ENCODE measurements around the gene PIEZO1.
"Not testable (repeated sequence)": the region's sequence is repeated elsewhere in the genome, so short reads cannot be mapped to it uniquely, and the experiment has no call there.

Gene PIEZO1, protein sequence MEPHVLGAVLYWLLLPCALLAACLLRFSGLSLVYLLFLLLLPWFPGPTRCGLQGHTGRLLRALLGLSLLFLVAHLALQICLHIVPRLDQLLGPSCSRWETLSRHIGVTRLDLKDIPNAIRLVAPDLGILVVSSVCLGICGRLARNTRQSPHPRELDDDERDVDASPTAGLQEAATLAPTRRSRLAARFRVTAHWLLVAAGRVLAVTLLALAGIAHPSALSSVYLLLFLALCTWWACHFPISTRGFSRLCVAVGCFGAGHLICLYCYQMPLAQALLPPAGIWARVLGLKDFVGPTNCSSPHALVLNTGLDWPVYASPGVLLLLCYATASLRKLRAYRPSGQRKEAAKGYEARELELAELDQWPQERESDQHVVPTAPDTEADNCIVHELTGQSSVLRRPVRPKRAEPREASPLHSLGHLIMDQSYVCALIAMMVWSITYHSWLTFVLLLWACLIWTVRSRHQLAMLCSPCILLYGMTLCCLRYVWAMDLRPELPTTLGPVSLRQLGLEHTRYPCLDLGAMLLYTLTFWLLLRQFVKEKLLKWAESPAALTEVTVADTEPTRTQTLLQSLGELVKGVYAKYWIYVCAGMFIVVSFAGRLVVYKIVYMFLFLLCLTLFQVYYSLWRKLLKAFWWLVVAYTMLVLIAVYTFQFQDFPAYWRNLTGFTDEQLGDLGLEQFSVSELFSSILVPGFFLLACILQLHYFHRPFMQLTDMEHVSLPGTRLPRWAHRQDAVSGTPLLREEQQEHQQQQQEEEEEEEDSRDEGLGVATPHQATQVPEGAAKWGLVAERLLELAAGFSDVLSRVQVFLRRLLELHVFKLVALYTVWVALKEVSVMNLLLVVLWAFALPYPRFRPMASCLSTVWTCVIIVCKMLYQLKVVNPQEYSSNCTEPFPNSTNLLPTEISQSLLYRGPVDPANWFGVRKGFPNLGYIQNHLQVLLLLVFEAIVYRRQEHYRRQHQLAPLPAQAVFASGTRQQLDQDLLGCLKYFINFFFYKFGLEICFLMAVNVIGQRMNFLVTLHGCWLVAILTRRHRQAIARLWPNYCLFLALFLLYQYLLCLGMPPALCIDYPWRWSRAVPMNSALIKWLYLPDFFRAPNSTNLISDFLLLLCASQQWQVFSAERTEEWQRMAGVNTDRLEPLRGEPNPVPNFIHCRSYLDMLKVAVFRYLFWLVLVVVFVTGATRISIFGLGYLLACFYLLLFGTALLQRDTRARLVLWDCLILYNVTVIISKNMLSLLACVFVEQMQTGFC (N-terminal part only)

DNA sequence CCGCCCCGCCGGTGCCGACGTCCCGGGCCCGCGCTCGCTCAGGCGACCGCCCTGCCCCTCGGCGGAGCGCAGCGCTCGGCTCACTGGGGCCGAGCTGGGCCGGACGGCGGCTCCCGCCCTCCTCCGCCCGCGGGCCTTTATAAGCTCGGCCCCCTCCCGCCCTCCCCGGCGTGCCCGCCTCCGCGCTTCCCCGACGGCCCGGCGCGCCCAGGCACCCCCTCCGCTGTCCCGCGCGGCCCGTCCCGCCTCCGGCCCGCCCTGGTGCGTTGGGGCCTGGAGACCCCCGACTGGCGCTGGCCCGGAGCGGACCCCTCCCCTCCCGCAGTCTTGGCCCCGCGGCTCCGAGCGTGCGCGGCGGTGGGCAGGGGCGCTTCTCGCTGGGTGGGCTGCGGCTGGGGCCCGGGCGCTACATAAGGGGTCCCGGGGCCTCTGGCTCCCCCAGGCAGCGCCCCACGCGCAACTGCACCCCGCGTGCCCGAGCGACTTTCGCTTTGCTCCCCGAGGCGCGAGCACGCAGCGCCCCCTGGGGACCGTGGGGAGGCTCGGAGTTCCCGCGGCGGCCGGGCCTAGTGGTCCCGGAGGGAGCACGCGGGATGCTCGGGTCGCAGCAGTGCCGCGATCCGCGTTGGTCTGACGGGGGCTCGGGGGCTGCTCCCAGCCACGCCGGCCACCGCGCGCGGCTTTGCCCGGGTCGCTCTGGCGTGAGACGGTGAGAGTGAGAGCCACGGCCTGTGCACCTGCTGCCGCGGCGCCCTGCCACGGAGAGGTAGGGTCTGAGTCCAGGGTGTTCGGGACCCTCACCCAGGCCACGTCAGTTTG lies at the start of gene PIEZO1:
Gene PIEZO1 (minus strand): TSS at position 115 of the 819 bp plus-strand sequence. CDS start 256 bp downstream, outside the sequence.
- peak; percentile 79 for DNase-seq

DNA sequence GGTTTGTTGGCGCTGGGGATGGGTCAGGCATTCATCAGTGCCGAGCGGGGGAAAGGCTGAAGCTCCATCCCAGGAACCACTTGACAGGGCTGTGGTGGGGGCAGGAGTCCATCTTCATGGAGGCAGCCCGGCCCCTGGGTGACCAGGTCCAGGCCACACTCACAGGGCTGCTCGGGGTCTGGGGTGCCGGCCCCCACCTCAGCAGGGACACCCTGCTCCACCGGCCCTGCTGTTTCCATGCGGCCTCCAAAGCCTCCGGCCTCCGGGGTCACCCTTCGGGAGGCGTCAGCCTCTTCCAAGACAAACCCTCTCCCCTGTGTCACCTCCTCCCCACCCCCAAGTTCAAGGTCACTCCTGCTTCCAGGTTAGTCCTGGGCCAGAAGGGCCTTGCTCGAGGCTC lies 49.6 kb upstream of the PIEZO1 start:
- DNase-seq, result no peak

DNA sequence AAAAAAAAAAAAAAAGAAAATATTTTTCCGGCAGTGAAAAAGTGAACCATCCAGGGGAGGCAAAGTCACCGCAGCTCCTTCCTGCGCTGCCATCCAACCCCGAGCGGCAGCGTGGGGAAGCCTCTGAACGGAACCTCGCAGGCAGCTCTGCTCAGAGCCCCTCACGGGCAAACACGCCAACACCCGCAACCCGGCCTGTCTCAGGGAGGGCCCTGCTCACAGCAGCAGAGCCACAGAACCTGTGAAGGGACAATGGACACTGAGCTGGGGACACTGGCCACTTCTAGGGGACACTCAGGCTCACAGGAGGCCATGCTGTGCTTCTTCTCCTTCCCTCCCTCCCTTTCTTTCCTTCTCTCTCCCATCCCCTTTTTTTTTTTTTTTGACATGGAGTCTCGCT lies 48.1 kb upstream of the PIEZO1 start:
- DNase-seq, result no peak

DNA sequence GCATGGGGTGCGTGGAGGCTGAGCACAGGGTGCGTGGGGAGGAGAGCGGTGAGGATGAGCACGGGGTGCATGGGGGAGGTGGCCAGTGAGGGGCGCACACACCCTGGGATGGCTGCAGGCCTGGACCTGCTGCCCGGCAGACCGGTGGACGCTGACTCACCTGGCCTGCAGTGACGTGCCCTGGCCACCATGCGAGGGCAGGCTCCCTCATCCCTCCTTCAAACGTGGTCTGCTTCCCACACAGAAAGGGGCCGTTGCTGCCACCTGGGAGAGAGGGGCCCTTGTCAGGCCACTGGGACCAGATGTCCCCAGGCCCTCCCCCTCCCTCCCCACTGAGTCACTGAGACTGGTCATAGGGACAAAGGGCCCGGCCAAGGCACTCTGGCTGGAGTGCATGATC lies 46.8 kb upstream of the PIEZO1 start:
- no peak for DNase-seq

DNA sequence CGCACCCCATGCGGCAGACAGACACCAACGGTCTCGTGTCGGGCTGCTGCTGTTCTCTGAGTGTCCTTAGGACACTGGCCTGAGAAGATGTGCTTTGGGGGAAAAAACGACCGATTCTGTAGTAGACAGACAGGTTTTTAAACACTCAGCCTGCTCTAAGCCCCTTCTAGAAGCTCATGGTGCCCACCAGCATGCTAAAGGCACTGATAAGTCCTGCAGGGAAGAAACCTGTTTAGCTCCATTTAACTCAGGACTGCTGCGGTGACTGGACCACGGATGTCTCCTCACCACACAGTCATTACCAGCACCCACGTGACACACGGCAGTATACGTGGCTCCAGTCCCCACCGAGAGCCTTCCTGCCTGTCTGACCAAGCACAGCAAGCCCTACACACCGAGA lies 45.8 kb upstream of the PIEZO1 start:
- DNase-seq, result no peak

DNA sequence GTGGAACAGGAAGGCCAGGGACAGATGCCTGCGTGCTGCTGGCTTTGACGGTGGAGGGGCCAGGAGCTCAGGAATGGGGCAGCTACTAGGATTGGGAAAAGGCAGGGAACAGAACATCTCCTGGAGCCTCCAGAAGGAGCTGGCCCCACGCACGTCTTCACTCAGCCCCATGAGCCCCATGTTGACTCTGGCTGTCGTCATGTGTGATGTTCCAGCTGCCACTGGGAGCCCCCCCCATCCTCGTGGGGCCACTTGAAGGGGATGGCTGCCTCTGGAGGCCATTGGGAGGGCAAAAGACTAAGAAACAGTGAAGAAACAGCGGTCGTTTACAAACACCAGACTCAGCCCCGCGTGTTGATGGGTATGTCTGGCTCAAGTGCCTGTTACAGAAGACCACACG lies 45.2 kb upstream of the PIEZO1 start:
- DNase-seq, result no peak

DNA sequence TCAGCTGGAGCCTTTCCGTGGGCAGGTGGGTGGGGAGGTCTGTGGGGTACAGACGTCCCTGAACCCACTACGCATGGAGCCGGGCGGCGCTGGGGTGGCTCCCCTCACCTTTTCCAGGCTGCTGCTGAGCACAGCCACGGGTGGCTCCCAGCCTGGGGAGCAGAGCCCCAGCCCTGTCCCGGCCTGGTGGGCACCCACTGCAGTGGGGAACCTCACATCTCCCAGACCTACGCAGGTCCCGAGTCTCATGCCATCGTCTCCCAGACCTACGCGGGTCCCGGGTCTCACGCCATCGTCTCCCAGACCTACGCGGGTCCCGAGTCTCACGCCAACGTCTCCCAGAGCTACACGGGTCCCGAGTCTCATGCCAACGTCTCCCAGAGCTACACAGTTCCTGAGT lies 43.7 kb upstream of the PIEZO1 start:
- DNase-seq, result no peak

DNA sequence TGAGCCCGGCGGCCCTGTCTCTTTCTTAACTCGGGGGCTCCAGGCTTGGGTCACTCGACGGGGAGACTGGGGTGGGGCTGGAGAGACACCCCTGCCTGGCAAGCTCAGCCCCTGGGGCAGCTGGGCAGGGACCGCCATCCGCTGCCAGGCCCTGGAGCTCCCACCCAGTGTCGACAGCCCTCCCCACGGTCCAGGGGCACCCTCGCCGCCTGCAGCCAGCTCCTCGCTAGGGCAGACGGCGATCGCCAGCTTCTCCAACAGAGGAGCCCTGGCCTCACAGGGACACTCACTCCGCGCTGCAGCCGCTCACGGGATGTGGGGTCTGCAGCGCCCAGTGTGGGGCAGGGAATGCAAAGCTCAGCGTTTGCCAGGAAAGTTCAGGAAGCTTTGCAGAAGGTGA lies 42.7 kb upstream of the PIEZO1 start:
- DNase-seq, result no peak

DNA sequence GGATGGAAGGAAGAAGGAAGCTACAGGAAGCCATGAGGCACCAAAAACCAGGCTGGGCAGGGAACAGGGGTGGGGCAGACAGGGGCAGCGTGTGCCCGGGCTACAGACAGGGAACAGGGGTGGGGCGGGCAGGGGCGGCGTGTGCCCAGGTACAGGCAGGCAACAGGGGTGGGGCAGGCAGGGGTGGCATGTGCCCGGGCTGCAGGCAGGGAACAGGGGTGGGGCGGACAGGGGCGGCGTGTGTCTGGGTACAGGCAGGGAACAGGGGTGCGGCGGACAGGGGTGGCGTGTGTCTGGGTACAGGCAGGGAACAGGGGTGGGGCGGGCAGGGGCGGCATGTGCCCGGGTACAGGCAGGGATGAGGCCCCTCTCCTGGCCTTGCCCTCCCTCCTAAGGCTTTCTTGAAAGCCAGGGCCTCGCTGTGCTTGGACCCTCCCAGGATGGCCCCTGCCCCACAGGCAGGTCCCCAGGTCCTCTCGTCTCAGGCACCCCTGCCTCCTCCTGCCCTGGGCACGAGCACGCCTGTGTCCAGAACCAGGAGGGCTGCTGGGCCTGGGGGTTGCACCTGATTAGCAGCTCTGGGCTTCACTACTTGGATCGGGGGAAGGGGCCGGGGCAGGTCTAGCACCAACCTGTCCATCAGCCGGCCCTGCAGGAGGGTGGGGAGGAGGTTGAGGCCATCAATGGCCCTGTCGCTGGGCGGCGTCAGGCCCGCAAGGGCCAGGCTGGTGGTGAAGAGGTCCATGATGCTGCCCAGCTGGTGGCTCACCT lies 41.2 kb upstream of the PIEZO1 start:
- no peak for DNase-seq

DNA sequence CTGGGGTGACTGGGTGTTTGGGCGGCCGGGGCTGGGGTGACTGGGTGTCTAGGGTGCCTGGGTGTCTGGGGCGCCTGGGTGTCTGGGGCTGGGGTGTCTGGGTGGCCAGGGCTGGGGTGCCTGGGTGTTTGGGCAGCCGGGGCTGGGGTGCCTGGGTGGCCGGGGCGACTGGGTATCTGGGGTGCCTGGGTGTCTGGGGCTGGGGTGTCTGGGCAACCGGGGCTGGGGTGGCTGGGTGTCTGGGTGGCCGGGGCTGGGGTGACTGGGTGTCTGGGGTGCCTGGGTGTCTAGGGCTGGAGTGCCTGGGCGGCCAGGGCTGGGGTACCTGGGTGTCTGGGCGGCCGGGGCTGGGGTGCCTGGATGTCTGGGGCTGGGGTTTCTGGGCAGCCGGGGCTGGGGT lies 40.1 kb upstream of the PIEZO1 start:
- no peak for DNase-seq

DNA sequence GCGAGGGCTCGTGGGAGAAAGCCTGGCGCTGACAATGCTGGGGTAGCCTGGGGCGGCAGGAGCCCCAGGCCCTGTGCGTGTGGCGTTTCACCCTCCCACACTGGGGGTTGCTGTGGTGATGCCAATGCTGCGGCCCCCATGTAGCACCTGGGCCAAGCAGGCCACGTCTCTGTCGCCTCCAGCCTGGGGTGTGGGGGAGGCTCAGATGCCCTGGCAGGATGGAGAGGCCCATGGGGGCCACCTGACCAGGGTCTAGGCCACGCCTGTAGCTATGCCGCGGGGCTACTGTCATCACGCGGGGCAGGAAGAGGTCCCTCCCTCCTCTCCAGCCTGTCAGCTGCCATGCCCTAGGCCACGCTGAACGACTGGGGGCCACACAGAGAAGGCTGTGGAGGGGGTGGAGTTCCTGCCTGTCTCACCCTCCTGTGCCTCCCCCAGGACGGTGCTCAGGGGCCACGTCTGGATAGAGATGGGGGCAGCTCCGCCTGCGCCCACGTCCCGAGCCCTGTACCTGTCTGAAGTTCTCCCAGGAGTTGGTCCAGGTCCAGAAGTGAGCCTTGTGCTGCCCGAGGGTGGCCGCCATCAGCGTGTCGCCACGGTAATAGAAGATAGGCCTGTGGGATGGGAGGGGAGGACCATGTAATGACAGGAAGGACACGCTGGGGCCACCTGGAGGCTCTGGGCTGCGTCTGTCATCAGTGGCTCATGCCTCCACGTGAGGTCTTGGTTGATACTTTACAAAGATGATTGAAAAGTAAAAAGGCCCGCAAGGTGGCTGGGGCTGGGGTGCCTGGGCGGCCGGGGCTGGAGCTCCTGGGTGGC lies 39.4 kb upstream of the PIEZO1 start:
- DNase-seq, result no peak

DNA sequence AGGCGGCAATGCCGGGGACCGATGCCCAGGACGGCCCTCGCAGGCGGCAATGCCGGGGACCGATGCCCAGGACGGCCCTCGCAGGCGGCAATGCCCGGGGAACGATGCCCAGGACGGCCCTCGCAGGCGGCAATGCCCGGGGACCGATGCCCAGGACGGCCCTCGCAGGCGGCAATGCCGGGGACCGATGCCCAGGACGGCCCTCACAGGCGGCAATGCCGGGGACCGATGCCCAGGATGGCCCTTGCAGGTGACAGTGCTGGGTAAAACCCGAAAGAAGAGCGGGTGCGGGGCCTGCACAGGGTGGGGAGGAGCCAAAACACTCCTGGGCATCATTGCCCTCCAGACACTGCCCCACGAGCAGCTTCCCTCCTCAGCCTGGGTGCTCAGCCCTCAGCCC lies 38.6 kb upstream of the PIEZO1 start:
- DNase-seq, result not testable (repeated sequence)

DNA sequence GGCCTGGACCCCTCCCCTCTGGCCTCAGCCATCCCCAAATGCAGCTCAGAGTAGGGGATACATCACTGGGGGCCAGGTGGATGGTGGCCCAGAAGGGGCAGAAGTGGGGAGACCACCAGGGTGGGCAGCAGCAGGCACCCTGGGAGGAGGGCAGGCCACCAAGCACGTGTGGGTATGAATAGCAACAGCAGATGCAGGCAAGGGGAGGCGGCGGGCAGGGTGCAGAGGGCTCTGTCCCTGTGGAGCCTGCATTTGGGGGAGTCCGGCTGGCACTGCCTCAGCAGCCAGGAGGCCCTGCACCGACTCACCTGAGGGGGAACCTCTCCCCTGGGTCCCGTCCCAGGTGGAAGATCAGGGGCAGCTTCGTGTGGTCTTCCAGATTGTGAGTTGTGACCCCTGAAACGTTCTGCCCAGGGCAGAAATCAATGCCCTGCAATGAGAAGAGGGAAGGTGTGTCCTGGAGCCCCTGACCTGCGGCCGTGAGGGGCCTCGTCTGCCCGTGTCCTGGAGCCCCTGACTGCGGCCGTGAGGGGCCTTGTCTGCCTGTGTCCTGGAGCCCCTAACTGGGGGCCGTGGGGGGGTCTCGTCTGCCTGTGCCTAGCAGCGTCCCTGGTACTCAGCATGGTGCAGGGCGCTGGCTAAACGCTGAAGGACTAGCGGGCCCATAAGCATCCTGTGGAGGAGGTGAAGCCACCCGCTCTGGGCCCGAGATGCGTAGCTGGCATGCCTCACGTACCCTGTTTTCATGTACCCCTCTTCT lies 37.4 kb upstream of the PIEZO1 start:
- no peak for DNase-seq

DNA sequence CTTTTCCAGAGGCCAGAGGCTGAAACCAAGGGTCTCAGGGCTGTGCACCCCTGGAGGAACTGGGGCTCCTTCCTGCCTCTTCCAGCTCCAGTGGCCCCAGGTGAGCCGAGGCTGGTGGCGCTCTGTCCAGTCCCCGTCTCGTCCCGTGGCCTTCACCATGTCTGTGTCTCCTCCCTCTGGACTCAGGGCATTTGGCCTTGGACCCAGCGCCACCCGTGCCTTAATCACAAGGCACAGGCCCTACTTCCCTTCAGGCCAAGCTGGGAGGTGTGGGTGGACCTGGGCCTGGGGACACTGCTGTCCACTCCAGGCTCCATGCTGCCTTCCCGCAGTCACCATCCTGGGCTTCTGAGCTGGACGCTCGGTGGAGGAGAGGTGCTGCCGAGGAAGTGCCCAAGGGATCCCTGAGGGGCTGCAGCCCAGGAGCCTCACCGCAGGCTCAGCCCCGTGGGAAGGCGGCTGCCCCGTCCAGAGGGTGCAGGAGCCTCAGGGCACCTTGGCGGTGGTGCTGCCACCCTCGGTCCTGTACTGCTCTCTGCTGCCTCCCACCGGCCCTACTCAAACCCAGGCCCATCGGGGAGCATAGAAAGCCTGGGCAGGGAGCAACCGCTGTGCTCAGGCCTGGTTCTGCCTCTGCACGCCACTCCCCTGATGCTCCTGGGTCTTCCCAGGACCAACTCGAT lies 36.3 kb upstream of the PIEZO1 start:
- DNase-seq, result no peak

DNA sequence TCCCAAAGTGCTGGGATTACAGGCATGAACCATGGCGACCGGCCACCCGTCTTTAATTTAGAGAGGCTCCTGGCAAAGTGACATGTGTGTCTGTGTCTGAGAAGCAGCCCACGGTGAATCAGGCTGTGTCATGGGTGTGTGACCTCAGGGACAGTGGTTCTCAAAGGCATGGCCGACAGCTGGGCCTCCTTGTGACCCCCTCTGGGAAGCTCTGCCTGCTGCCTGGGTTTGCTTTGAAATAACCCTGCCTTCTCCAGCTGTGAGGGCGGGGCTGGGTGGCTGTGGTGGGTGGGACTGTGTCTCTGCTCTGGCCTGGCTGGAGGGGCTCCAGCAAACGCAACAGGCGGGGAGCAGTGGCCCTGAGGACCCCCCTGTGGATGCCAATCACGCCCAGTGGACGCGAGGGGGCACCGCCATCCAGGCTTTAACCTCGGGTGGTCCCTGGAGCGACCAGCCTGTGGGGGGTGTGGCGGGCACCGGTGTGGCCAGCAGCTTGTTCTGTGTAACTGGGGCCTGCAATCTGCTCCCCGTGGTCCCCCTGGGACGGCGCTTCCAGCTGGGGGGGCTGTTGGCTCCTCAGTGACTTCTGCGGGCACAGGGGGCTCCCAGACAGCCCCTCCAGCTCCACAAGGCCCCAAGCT lies 35.5 kb upstream of the PIEZO1 start:
- DNase-seq, result no peak

DNA sequence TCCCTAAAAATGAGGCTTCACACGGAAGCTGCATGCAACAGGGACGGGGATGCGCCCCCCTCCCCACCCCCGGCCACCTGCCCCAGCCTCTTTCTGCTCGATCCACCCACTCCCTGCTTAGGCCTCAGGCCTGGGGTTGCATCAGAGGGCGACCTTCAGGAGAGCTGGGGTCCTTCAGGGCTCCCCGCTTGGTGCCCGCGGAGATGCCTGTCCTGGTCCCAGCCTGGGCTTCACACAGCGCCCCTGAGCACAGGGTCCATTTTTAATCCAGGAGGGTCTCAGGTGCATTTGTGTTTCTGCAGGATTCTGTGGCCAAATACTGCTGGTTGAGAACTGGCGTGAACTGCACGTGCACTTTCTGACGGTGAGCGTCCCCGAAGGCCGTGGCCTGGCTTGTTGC lies 34.1 kb upstream of the PIEZO1 start:
- DNase-seq, result no peak

DNA sequence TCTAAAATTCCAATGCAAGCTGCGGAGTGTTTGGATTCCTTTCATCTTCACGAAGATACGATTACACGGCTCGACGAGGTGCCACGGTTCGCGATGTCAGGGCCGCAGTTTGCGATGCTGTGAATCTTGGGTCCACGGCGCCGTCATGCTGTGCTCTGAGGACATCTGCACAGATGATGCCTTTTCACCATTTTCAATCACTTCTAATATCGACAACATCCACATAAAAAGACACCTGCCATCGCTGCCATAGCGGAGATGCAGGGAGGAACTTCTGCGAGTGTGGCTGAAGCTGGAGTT lies 33.5 kb upstream of the PIEZO1 start:
- no peak for DNase-seq

DNA sequence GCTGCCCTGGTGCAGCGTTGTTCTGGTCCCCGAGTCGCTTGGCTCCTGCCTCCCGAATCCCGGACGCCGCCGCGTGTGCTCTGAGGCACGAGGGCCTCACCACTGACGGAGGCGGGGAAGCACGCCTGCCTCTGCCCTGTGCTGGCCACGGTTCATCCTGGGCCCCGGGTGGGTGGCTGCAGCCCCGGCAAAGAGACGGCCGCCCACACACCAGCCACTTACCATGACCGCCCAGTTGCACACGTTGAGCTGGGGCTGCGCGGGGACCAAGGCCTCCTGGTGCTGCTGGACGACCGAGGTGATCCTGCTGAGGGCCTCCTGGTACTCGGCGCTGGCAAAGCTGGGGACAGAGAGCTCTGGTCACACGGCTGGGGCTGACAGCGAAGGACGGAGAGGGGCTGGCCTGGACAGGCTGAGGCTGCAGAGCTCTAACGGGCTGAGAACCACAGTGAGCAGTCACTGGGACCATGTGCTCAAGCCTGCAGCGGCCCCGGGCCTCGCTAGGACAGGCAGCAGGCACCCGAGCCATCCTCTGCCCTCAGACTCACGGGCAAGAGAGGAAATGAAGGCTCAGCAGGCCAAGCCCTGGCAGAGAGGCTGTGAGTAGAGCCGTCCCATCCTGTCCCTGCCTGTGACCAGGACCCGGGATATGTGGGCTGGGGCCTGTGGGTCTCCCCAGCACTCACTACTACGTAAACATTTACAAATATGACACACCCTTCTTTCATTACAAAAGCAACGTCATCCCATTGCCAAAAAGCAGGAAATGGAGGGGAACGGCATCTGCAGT lies 33.0 kb upstream of the PIEZO1 start:
- DNase-seq, result peak; percentile 36

Data from right forelimb (tissue), 1 donor.